PC-9 (cell line): Measurements from ENCODE around the gene IMMP2L.

Experiments
- CTCF ChIP-seq: fragments of 200-600 bp; sonication (generic); conservative IDR thresholded peaks from 2 replicates; pipeline ENCODE4 v1.6.1; 2017; ENCODE audit warnings: mixed run types, antibody characterized with exemption, mild to moderate bottlenecking, moderate library complexity
- EZH2 ChIP-seq: fragments of 200-600 bp; sonication (generic); IDR thresholded peaks from 2 replicates; pipeline ENCODE4 v1.8.0; 2017; ENCODE audit warnings: antibody characterized with exemption, low read depth

GRCh38 chr7:111516612-111517011, 45.7 kb downstream of the IMMP2L start:
- TF ChIP-seq CTCF: no peak
- no peak for TF ChIP-seq EZH2
